ENCODE measurements around the gene GALNT7. TPM values are rescaled to one million over a fixed set of nuclear protein-coding genes. Genes with fewer than 3 reads are reported as not detected.

GALNT7 gene
- total and polyA plus RNA-seq, 5 experiments from 2014 or later = 5.6 to 18.7 (median 8.6) TPM

GRCh38 chr4:173281406-173282255, 113.0 kb downstream of the GALNT7 start:
- POLR2A ChIA-PET = no interaction called here
- peaks cover 0 to 13% (median 12%) of the 10 kb centered on the region in 4 donors for H3K4me1 Mint-ChIP-seq
- no peak overlapping the region for H3K4me3 Mint-ChIP-seq
- H3K27me3 Mint-ChIP-seq = no peaks in the 10 kb centered on the region
- H3K9me3 Mint-ChIP-seq = peaks cover 0 to 55% (median 10%) of the 10 kb centered on the region in 9 donors
- ATAC-seq = no peak
- H3K36me3 Mint-ChIP-seq = peaks cover 0 to 65% (median 27%) of the 10 kb centered on the region in 3 donors
- H3K27ac Mint-ChIP-seq = peak overlapping the region in 1 of 10 donors; percentile 11
- DNase-seq = no peak

- Mint-ChIP-seq H3K4me1 (peaks cover 0 to 13% (median 12%) of the 10 kb centered on the region in 4 donors), H3K27me3 (no peaks in the 10 kb centered on the region), H3K9me3 (peaks cover 0 to 57% (median 16%) of the 10 kb centered on the region in 9 donors), H3K27ac (no peak overlapping the region), H3K36me3 (peaks cover 0 to 68% (median 27%) of the 10 kb centered on the region in 3 donors), H3K4me3 (no peak overlapping the region)
- no peak for ATAC-seq
- no peak for DNase-seq
- POLR2A ChIA-PET = no interaction called here
Measured at GRCh38 chr4:173282256-173282562, 113.6 kb downstream of the GALNT7 start.

- no peak for ATAC-seq
- Mint-ChIP-seq H3K36me3 (peaks cover 0 to 64% (median 27%) of the 10 kb centered on the region in 3 donors), H3K9me3 (peaks cover 0 to 57% (median 17%) of the 10 kb centered on the region in 9 donors), H3K4me1 (peaks cover 0 to 13% (median 12%) of the 10 kb centered on the region in 4 donors), H3K27me3 (no peaks in the 10 kb centered on the region), H3K4me3 (no peak overlapping the region), H3K27ac (no peak overlapping the region)
- no peak for DNase-seq
- POLR2A ChIA-PET = no interaction called here
Measured at GRCh38 chr4:173282626-173283025, 114.0 kb downstream of the GALNT7 start.

- H3K27ac Mint-ChIP-seq = no peak overlapping the region
- peaks cover 0 to 58% (median 24%) of the 10 kb centered on the region in 3 donors for H3K36me3 Mint-ChIP-seq
Measured at GRCh38 chr4:173284463-173284862, 115.9 kb downstream of the GALNT7 start.

GRCh38 chr4:173287486-173287885, 118.9 kb downstream of the GALNT7 start:
- H3K36me3 Mint-ChIP-seq = peaks cover 0 to 36% (median 17%) of the 10 kb centered on the region in 3 donors
- POLR2A ChIA-PET = no interaction called here
- H3K4me1 Mint-ChIP-seq = peaks cover 4 to 15% (median 11%) of the 10 kb centered on the region in 4 donors
- peaks cover 0 to 39% (median 4%) of the 10 kb centered on the region in 9 donors for H3K9me3 Mint-ChIP-seq
- ATAC-seq (no peak), DNase-seq (no peak)
- no peaks in the 10 kb centered on the region for H3K27me3 Mint-ChIP-seq
- H3K4me3 Mint-ChIP-seq = no peak overlapping the region
- no peak overlapping the region for H3K27ac Mint-ChIP-seq

More at GRCh38 chr4:173284463-173284862, 115.9 kb downstream of the GALNT7 start:
- ATAC-seq = no peak
- peaks cover 0 to 54% (median 17%) of the 10 kb centered on the region in 9 donors for H3K9me3 Mint-ChIP-seq
- no peak for DNase-seq
- POLR2A ChIA-PET = no interaction called here
- H3K4me3 Mint-ChIP-seq = no peak overlapping the region
- peaks cover 11 to 26% (median 16%) of the 10 kb centered on the region in 4 donors for H3K4me1 Mint-ChIP-seq
- no peaks in the 10 kb centered on the region for H3K27me3 Mint-ChIP-seq

- peaks cover 0 to 28% (median 12%) of the 10 kb centered on the region in 3 donors for H3K36me3 Mint-ChIP-seq
- peaks cover 3 to 15% (median 11%) of the 10 kb centered on the region in 4 donors for H3K4me1 Mint-ChIP-seq
- ATAC-seq (no peak), DNase-seq (peak; percentile 32 to 82 (median 56))
- no peaks in the 10 kb centered on the region for H3K27me3 Mint-ChIP-seq
- peak overlapping the region in 1 of 10 donors; percentile 72 for H3K27ac Mint-ChIP-seq
- POLR2A ChIA-PET = no interaction called here
- H3K9me3 Mint-ChIP-seq = peaks cover 0 to 31% (median 3%) of the 10 kb centered on the region in 9 donors
- peak overlapping the region in 2 of 10 donors; percentile 21 to 33 for H3K4me3 Mint-ChIP-seq
Measured at GRCh38 chr4:173288296-173288695, 119.7 kb downstream of the GALNT7 start.

- Mint-ChIP-seq H3K4me3 (peak overlapping the region in 6 of 10 donors; percentile 21 to 46 (median 36)), H3K27me3 (no peaks in the 10 kb centered on the region), H3K36me3 (peaks cover 0 to 23% (median 9%) of the 10 kb centered on the region in 3 donors), H3K9me3 (peaks cover 0 to 26% (median 3%) of the 10 kb centered on the region in 9 donors), H3K27ac (peak overlapping the region in 3 of 10 donors; percentile 34 to 72 (median 61)), H3K4me1 (peaks cover 3 to 15% (median 11%) of the 10 kb centered on the region in 4 donors)
- no peak for DNase-seq
- POLR2A ChIA-PET = no interaction called here
- ATAC-seq = no peak
Measured at GRCh38 chr4:173288698-173289352, 120.2 kb downstream of the GALNT7 start.

- Mint-ChIP-seq H3K36me3 (peaks cover 0 to 19% (median 7%) of the 10 kb centered on the region in 3 donors), H3K4me1 (peaks cover 3 to 15% (median 11%) of the 10 kb centered on the region in 4 donors), H3K27ac (peak overlapping the region in 3 of 10 donors; percentile 34 to 65 (median 53)), H3K9me3 (peaks cover 0 to 22% (median 3%) of the 10 kb centered on the region in 9 donors), H3K4me3 (peak overlapping the region in 6 of 10 donors; percentile 21 to 46 (median 36)), H3K27me3 (no peaks in the 10 kb centered on the region)
- DNase-seq = no peak
- POLR2A ChIA-PET = no interaction called here
- no peak for ATAC-seq
Measured at GRCh38 chr4:173289353-173289727, 120.7 kb downstream of the GALNT7 start.

- H3K36me3 Mint-ChIP-seq = peaks cover 0 to 14% (median 0%) of the 10 kb centered on the region in 3 donors
- H3K27me3 Mint-ChIP-seq = no peaks in the 10 kb centered on the region
- POLR2A ChIA-PET = no interaction called here
- peaks cover 0 to 4% (median 0%) of the 10 kb centered on the region in 9 donors for H3K9me3 Mint-ChIP-seq
- H3K4me1 Mint-ChIP-seq = peaks cover 3 to 15% (median 11%) of the 10 kb centered on the region in 4 donors
- ATAC-seq (no peak), DNase-seq (no peak)
- no peak overlapping the region for H3K4me3 Mint-ChIP-seq
- H3K27ac Mint-ChIP-seq = no peak overlapping the region
Measured at GRCh38 chr4:173291899-173292298, 123.3 kb downstream of the GALNT7 start.

GRCh38 chr4:173293663-173294062, 125.1 kb downstream of the GALNT7 start:
- Mint-ChIP-seq H3K9me3 (no peaks in the 10 kb centered on the region), H3K4me1 (peaks cover 0 to 10% (median 6%) of the 10 kb centered on the region in 4 donors), H3K4me3 (no peak overlapping the region), H3K36me3 (peaks cover 0 to 28% (median 0%) of the 10 kb centered on the region in 3 donors), H3K27me3 (no peaks in the 10 kb centered on the region), H3K27ac (peak overlapping the region in 1 of 10 donors; percentile 5)
- ATAC-seq (no peak), DNase-seq (no peak)
- POLR2A ChIA-PET = no interaction called here

- H3K4me1 Mint-ChIP-seq = peaks cover 0 to 2% (median 0%) of the 10 kb centered on the region in 4 donors
- H3K27ac Mint-ChIP-seq = no peak overlapping the region
- no peak overlapping the region for H3K4me3 Mint-ChIP-seq
- DNase-seq (no peak), ATAC-seq (no peak)
- POLR2A ChIA-PET = no interaction called here
- H3K9me3 Mint-ChIP-seq = no peaks in the 10 kb centered on the region
- H3K27me3 Mint-ChIP-seq = no peaks in the 10 kb centered on the region
- peaks cover 0 to 28% (median 0%) of the 10 kb centered on the region in 3 donors for H3K36me3 Mint-ChIP-seq
Measured at GRCh38 chr4:173294444-173294843, 125.8 kb downstream of the GALNT7 start.

- Mint-ChIP-seq H3K4me3 (no peak overlapping the region), H3K27me3 (no peaks in the 10 kb centered on the region), H3K27ac (peak overlapping the region in 1 of 10 donors; percentile 43), H3K9me3 (no peaks in the 10 kb centered on the region), H3K4me1 (peaks cover 0 to 5% (median 2%) of the 10 kb centered on the region in 4 donors), H3K36me3 (peaks cover 0 to 46% (median 12%) of the 10 kb centered on the region in 3 donors)
- no peak for ATAC-seq
- POLR2A ChIA-PET = interaction anchor here (0.6 kb wide), 1 partner anchor 288 kb away, joined by 4 read pairs; no protein-coding TSS in a partner anchor
- DNase-seq = peak in 5 of 10 donors; percentile 4 to 37 (median 29)
Measured at GRCh38 chr4:173301518-173302201, 133.0 kb downstream of the GALNT7 start.
